ENCODE measurements around the gene KLF9.
A peak's percentile ranks its signal among the peaks of the same experiment; 100 is the strongest.

Gene KLF9

GRCh38 chr9:70389621-70390266 is 24.7 kb downstream of the KLF9 start:
- Histone ChIP-seq H4K5ac (ENCODE audit: low read length) (no peak overlapping the region), H2BK120ac (ENCODE audit: low read depth, low read length) (no peak overlapping the region), H3K4ac (ENCODE audit: low read depth, low read length) (no peak overlapping the region), H2BK15ac (replicated peaks; ENCODE audit: low read depth) (no peak overlapping the region), H3K4me2 (ENCODE audit: low read length) (no peak overlapping the region), H4K8ac (ENCODE audit: low read depth, low read length) (no peak overlapping the region), H3K23ac (ENCODE audit: low read length) (no peak overlapping the region), H3K27ac (ENCODE audit: low read depth, low read length) (no peak overlapping the region), H3K18ac (ENCODE audit: low read length) (no peak overlapping the region), H3K4me3 (ENCODE audit: low read length) (no peak overlapping the region), H3K4me1 (ENCODE audit: control insufficient read depth, low read depth, low read length) (no peaks in the 10 kb centered on the region), H2AK5ac (ENCODE audit: low read length) (no peak overlapping the region), H3K27me3 (ENCODE audit: insufficient read depth, low read length, poor library complexity) (no peaks in the 10 kb centered on the region), H3K9ac (ENCODE audit: low read length) (no peak overlapping the region), H3K79me1 (ENCODE audit: low read length) (no peaks in the 10 kb centered on the region), H3K79me2 (ENCODE audit: control insufficient read depth, insufficient read depth, low read length) (no peaks in the 10 kb centered on the region), H3K36me3 (ENCODE audit: control insufficient read depth, insufficient read depth, low read length) (no peaks in the 10 kb centered on the region), H3K56ac (ENCODE audit: low read length) (no peak overlapping the region), H2BK5ac (ENCODE audit: low read length) (no peak overlapping the region)
- peak; percentile 48 for DNase-seq
- no CpG with 5 or more reads among the region's 10 CpGs for WGBS (ENCODE audit: extremely low coverage, insufficient coverage, low lambda C conversion rate)

GRCh38 chr9:70389188-70389587 is 25.3 kb downstream of the KLF9 start:
- H3K79me2 ChIP-seq (ENCODE audit: control insufficient read depth, insufficient read depth, low read length), result no peaks in the 10 kb centered on the region
- no peak overlapping the region for H3K4me2 ChIP-seq (ENCODE audit: low read length)
- no peak overlapping the region for H2BK5ac ChIP-seq (ENCODE audit: low read length)
- H4K5ac ChIP-seq (ENCODE audit: low read length), result no peak overlapping the region
- no peaks in the 10 kb centered on the region for H3K27me3 ChIP-seq (ENCODE audit: insufficient read depth, low read length, poor library complexity)
- H4K8ac ChIP-seq (ENCODE audit: low read depth, low read length), result no peak overlapping the region
- H3K56ac ChIP-seq (ENCODE audit: low read length), result no peak overlapping the region
- no peak overlapping the region for H3K27ac ChIP-seq (ENCODE audit: low read depth, low read length)
- H3K4ac ChIP-seq (ENCODE audit: low read depth, low read length), result no peak overlapping the region
- WGBS (ENCODE audit: extremely low coverage, insufficient coverage, low lambda C conversion rate), result no CpG with 5 or more reads among the region's 3 CpGs
- no peaks in the 10 kb centered on the region for H3K4me1 ChIP-seq (ENCODE audit: control insufficient read depth, low read depth, low read length)
- H3K18ac ChIP-seq (ENCODE audit: low read length), result no peak overlapping the region
- H3K79me1 ChIP-seq (ENCODE audit: low read length), result no peaks in the 10 kb centered on the region
- H2BK120ac ChIP-seq (ENCODE audit: low read depth, low read length), result no peak overlapping the region
- H2BK15ac ChIP-seq (replicated peaks; ENCODE audit: low read depth), result no peak overlapping the region
- DNase-seq, result no peak
- no peaks in the 10 kb centered on the region for H3K36me3 ChIP-seq (ENCODE audit: control insufficient read depth, insufficient read depth, low read length)
- no peak overlapping the region for H3K4me3 ChIP-seq (ENCODE audit: low read length)
- H3K9ac ChIP-seq (ENCODE audit: low read length), result no peak overlapping the region
- H3K23ac ChIP-seq (ENCODE audit: low read length), result no peak overlapping the region
- H2AK5ac ChIP-seq (ENCODE audit: low read length), result no peak overlapping the region

- Histone ChIP-seq H3K4me3 (ENCODE audit: low read length) (no peak overlapping the region), H2AK5ac (ENCODE audit: low read length) (no peak overlapping the region), H3K56ac (ENCODE audit: low read length) (no peak overlapping the region), H3K27ac (ENCODE audit: low read depth, low read length) (no peak overlapping the region), H3K23ac (ENCODE audit: low read length) (no peak overlapping the region), H3K36me3 (ENCODE audit: control insufficient read depth, insufficient read depth, low read length) (no peaks in the 10 kb centered on the region), H4K8ac (ENCODE audit: low read depth, low read length) (no peak overlapping the region), H3K9ac (ENCODE audit: low read length) (no peak overlapping the region), H3K4ac (ENCODE audit: low read depth, low read length) (no peak overlapping the region), H3K79me1 (ENCODE audit: low read length) (no peaks in the 10 kb centered on the region), H3K4me1 (ENCODE audit: control insufficient read depth, low read depth, low read length) (no peaks in the 10 kb centered on the region), H3K79me2 (ENCODE audit: control insufficient read depth, insufficient read depth, low read length) (no peaks in the 10 kb centered on the region), H2BK15ac (replicated peaks; ENCODE audit: low read depth) (no peak overlapping the region), H4K5ac (ENCODE audit: low read length) (no peak overlapping the region), H3K4me2 (ENCODE audit: low read length) (no peak overlapping the region), H3K27me3 (ENCODE audit: insufficient read depth, low read length, poor library complexity) (no peaks in the 10 kb centered on the region), H3K18ac (ENCODE audit: low read length) (no peak overlapping the region), H2BK120ac (ENCODE audit: low read depth, low read length) (no peak overlapping the region), H2BK5ac (ENCODE audit: low read length) (no peak overlapping the region)
- no CpG with 5 or more reads among the region's 23 CpGs for WGBS (ENCODE audit: extremely low coverage, insufficient coverage, low lambda C conversion rate)
- DNase-seq, result no peak
These were observed 26.8 kb downstream of the KLF9 start for GRCh38 chr9:70387663-70388062.

- DNase-seq, result no peak
- H3K36me3 ChIP-seq (ENCODE audit: control insufficient read depth, insufficient read depth, low read length), result no peaks in the 10 kb centered on the region
- no peak overlapping the region for H3K4ac ChIP-seq (ENCODE audit: low read depth, low read length)
- no peaks in the 10 kb centered on the region for H3K27me3 ChIP-seq (ENCODE audit: insufficient read depth, low read length, poor library complexity)
- no peak overlapping the region for H3K4me3 ChIP-seq (ENCODE audit: low read length)
- H4K8ac ChIP-seq (ENCODE audit: low read depth, low read length), result no peak overlapping the region
- H4K5ac ChIP-seq (ENCODE audit: low read length), result no peak overlapping the region
- H3K56ac ChIP-seq (ENCODE audit: low read length), result no peak overlapping the region
- H3K79me1 ChIP-seq (ENCODE audit: low read length), result no peaks in the 10 kb centered on the region
- H3K4me2 ChIP-seq (ENCODE audit: low read length), result no peak overlapping the region
- no peak overlapping the region for H3K9ac ChIP-seq (ENCODE audit: low read length)
- H3K4me1 ChIP-seq (ENCODE audit: control insufficient read depth, low read depth, low read length), result no peaks in the 10 kb centered on the region
- no peak overlapping the region for H3K23ac ChIP-seq (ENCODE audit: low read length)
- H3K79me2 ChIP-seq (ENCODE audit: control insufficient read depth, insufficient read depth, low read length), result no peaks in the 10 kb centered on the region
- no peak overlapping the region for H2BK15ac ChIP-seq (replicated peaks; ENCODE audit: low read depth)
- no peak overlapping the region for H2BK120ac ChIP-seq (ENCODE audit: low read depth, low read length)
- H2AK5ac ChIP-seq (ENCODE audit: low read length), result no peak overlapping the region
- H3K27ac ChIP-seq (ENCODE audit: low read depth, low read length), result no peak overlapping the region
- no peak overlapping the region for H3K18ac ChIP-seq (ENCODE audit: low read length)
- H2BK5ac ChIP-seq (ENCODE audit: low read length), result no peak overlapping the region
- WGBS (ENCODE audit: extremely low coverage, insufficient coverage, low lambda C conversion rate), result no CpG with 5 or more reads among the region's 3 CpGs
These were observed 29.0 kb downstream of the KLF9 start for GRCh38 chr9:70385426-70385825.

GRCh38 chr9:70382709-70383605 is 31.5 kb downstream of the KLF9 start:
- Histone ChIP-seq H3K27ac (ENCODE audit: low read depth, low read length) (no peak overlapping the region), H4K5ac (ENCODE audit: low read length) (no peak overlapping the region), H2BK15ac (replicated peaks; ENCODE audit: low read depth) (no peak overlapping the region), H3K4me1 (ENCODE audit: control insufficient read depth, low read depth, low read length) (no peaks in the 10 kb centered on the region), H3K4me3 (ENCODE audit: low read length) (no peak overlapping the region), H3K23ac (ENCODE audit: low read length) (no peak overlapping the region), H3K9ac (ENCODE audit: low read length) (no peak overlapping the region), H3K4ac (ENCODE audit: low read depth, low read length) (no peak overlapping the region), H3K56ac (ENCODE audit: low read length) (no peak overlapping the region), H2AK5ac (ENCODE audit: low read length) (no peak overlapping the region), H3K4me2 (ENCODE audit: low read length) (no peak overlapping the region), H3K79me2 (ENCODE audit: control insufficient read depth, insufficient read depth, low read length) (no peaks in the 10 kb centered on the region), H3K36me3 (ENCODE audit: control insufficient read depth, insufficient read depth, low read length) (no peaks in the 10 kb centered on the region), H3K18ac (ENCODE audit: low read length) (no peak overlapping the region), H3K79me1 (ENCODE audit: low read length) (no peaks in the 10 kb centered on the region), H2BK5ac (ENCODE audit: low read length) (no peak overlapping the region), H4K8ac (ENCODE audit: low read depth, low read length) (no peak overlapping the region), H2BK120ac (ENCODE audit: low read depth, low read length) (no peak overlapping the region), H3K27me3 (ENCODE audit: insufficient read depth, low read length, poor library complexity) (no peaks in the 10 kb centered on the region)
- DNase-seq, result no peak
- WGBS (ENCODE audit: extremely low coverage, insufficient coverage, low lambda C conversion rate), result no CpG with 5 or more reads among the region's 9 CpGs
